Measurements from ENCODE around the gene EPS15. TPM values are rescaled to one million over a fixed set of nuclear protein-coding genes. Genes with fewer than 3 reads are reported as not detected.

EPS15 gene
- total RNA-seq, 1 donor from 2014 or later = 44.6 TPM

DNA sequence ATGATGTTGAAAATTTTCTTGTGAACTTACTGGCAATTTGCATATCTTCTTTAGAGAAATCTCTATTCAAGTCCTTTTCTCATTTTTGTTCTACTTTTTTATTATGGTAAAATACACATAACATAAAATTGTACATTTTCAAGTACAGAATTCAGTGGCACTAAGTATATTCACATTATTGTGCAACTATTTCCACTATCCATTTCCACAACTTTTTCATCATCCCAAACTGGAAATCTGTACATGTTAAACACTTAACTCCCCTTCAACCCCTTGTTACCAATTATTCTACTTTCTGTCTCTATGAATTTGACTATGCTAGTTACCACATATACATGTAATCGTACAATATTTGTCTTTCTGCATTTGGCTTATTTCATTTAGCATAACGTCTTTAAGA lies 19.4 kb downstream of the EPS15 start:
- Histone ChIP-seq H3K36me3 (peaks cover 5 to 8% of the 10 kb centered on the region in 2 donors), H3K27me3 (no peaks in the 10 kb centered on the region), H3K9me3 (no peaks in the 10 kb centered on the region), H3K4me1 (peaks cover 0 to 5% of the 10 kb centered on the region in 2 donors), H3K27ac (no peak overlapping the region), H3K4me3 (no peak overlapping the region)
- TF ChIP-seq CTCF (IDR thresholded peaks at IDR 0.05) = no peak
- intact Hi-C loops (cut with DNase I) = no loop called here
- DNase-seq (ENCODE audit: low spot score in 2 of 2) = no peak

- DNase-seq (ENCODE audit: low spot score in 2 of 2) = no peak
- H3K4me3 ChIP-seq = no peak overlapping the region
- H3K27ac ChIP-seq = no peak overlapping the region
- TF ChIP-seq CTCF (IDR thresholded peaks at IDR 0.05) = no peak
- H3K9me3 ChIP-seq = no peaks in the 10 kb centered on the region
- no peaks in the 10 kb centered on the region for H3K27me3 ChIP-seq
- peaks cover 5% of the 10 kb centered on the region in 2 donors for H3K36me3 ChIP-seq
- intact Hi-C loops (cut with DNase I) = no loop called here
- peaks cover 0 to 13% of the 10 kb centered on the region in 2 donors for H3K4me1 ChIP-seq
Observed at GRCh38 chr1:51498924-51499323, 20.1 kb downstream of the EPS15 start.

DNA sequence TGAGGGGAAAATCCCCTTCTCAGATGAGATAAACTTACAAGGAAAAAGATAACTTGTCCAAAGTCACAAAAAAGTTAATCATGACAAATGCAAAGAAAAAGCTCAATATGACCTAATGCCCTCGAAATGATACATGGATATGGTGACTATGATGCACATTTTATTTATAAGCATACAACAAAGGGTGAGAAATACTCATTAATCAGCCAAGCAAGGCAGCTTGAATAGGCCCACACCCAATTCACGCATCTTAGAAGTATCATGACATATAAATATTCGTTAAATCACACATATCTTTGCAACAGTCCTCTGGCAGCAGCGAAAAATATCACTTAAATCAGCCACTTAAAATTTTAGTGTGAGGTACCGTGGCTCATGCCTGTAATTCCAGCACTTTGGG lies 21.7 kb downstream of the EPS15 start:
- TF ChIP-seq CTCF (IDR thresholded peaks at IDR 0.05) = no peak
- H3K27ac ChIP-seq = no peak overlapping the region
- H3K9me3 ChIP-seq = no peaks in the 10 kb centered on the region
- intact Hi-C loops (cut with DNase I) = no loop called here
- peaks cover 0 to 13% of the 10 kb centered on the region in 2 donors for H3K4me1 ChIP-seq
- no peak for DNase-seq (ENCODE audit: low spot score in 2 of 2)
- H3K36me3 ChIP-seq = peaks cover 0 to 5% of the 10 kb centered on the region in 2 donors
- no peak overlapping the region for H3K4me3 ChIP-seq
- H3K27me3 ChIP-seq = no peaks in the 10 kb centered on the region

DNA sequence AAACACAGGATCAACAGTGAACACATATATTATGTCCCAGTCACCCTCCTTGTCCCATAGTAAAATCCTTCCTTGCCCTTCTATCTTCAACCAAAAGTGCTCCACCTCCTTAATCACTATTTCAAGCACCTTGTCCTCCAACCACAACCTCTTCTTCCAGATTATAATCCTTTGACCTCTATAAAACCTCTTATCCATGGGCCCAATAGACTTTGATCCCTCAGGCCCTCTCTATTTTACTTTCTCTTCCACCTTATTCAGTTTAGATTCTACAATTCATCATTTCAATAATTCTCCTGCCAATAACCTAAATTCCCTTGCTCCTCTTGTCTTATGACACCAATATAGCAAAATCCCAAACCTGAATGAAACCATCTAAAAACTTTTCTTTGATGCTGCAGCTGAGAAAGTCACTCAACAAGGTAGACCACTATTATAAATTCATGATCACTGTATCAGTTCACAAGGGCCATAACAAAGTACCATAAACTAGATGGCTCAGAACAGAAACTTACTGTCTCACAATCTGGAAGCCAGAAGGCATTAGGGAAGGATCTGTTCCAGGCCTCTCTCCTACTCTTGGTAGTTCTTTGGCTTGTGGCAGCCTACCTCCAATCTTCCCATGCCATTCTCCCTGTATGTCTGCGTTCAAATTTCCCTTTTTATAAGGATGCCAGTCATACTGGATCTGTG lies 24.8 kb downstream of the EPS15 start:
- H3K27me3 ChIP-seq = no peaks in the 10 kb centered on the region
- H3K4me1 ChIP-seq = peaks cover 0 to 21% of the 10 kb centered on the region in 2 donors
- DNase-seq (ENCODE audit: low spot score in 2 of 2) = no peak
- intact Hi-C loops (cut with DNase I) = no loop called here
- H3K27ac ChIP-seq = peak overlapping the region; percentile 51 to 58
- H3K4me3 ChIP-seq = no peak overlapping the region
- no peaks in the 10 kb centered on the region for H3K9me3 ChIP-seq
- H3K36me3 ChIP-seq = no peaks in the 10 kb centered on the region
- no peak for TF ChIP-seq CTCF (IDR thresholded peaks at IDR 0.05)

- Histone ChIP-seq H3K36me3 (no peaks in the 10 kb centered on the region), H3K27ac (no peak overlapping the region), H3K4me3 (no peak overlapping the region), H3K27me3 (no peaks in the 10 kb centered on the region), H3K4me1 (peaks cover 0 to 21% of the 10 kb centered on the region in 2 donors), H3K9me3 (no peaks in the 10 kb centered on the region)
- intact Hi-C loops (cut with DNase I) = no loop called here
- no peak for TF ChIP-seq CTCF (IDR thresholded peaks at IDR 0.05)
- DNase-seq (ENCODE audit: low spot score in 2 of 2) = no peak
Observed at GRCh38 chr1:51491166-51491981, 27.7 kb downstream of the EPS15 start.
